Measurements from ENCODE around the gene NKAP.

Gene NKAP

GRCh38 chrX:119989905-119990555 lies 46.5 kb upstream of the NKAP start:
- Histone ChIP-seq H3K4me2 (ENCODE audit: low read length) (no peak overlapping the region), H2AFZ (ENCODE audit: low read depth, low read length) (no peak overlapping the region), H3K4me3 (ENCODE audit: low read length) (no peak overlapping the region)

GRCh38 chrX:119986203-119986602 lies 42.7 kb upstream of the NKAP start:
- no peak overlapping the region for H3K9ac ChIP-seq (ENCODE audit: low read length)
- no peak overlapping the region for H3K4me3 ChIP-seq (ENCODE audit: low read length)
- no peaks in the 10 kb centered on the region for H4K20me1 ChIP-seq (ENCODE audit: insufficient read depth, low read length)

More at GRCh38 chrX:119989905-119990555, 46.5 kb upstream of the NKAP start:
- Histone ChIP-seq H4K20me1 (ENCODE audit: insufficient read depth, low read length) (no peaks in the 10 kb centered on the region), H3K36me3 (replicated peaks; ENCODE audit: low read depth, low read length) (no peaks in the 10 kb centered on the region), H3K79me2 (ENCODE audit: low read length) (no peaks in the 10 kb centered on the region), H3K27ac (ENCODE audit: low read length) (no peak overlapping the region), H3K9me3 (ENCODE audit: insufficient read depth, low read length) (no peaks in the 10 kb centered on the region), H3K4me1 (ENCODE audit: low read length) (no peaks in the 10 kb centered on the region), H3K9ac (ENCODE audit: low read length) (no peak overlapping the region), H3K27me3 (ENCODE audit: low read depth, low read length) (peaks cover 6% of the 10 kb centered on the region; the same call in 1 of the 2 replicates)
- TF ChIP-seq EZH2phosphoT487 (IDR thresholded peaks at IDR 0.05; ENCODE audit: low read depth): no peak
- no peak for TF ChIP-seq CTCF (IDR thresholded peaks at IDR 0.05; ENCODE audit: low read depth, low read length)

GRCh38 chrX:119984652-119985051 lies 41.1 kb upstream of the NKAP start:
- no peak for TF ChIP-seq EZH2phosphoT487 (IDR thresholded peaks at IDR 0.05; ENCODE audit: low read depth)
- TF ChIP-seq CTCF (IDR thresholded peaks at IDR 0.05; ENCODE audit: low read depth, low read length): no peak
- Histone ChIP-seq H3K27ac (ENCODE audit: low read length) (no peak overlapping the region), H3K4me2 (ENCODE audit: low read length) (no peak overlapping the region), H4K20me1 (ENCODE audit: insufficient read depth, low read length) (no peaks in the 10 kb centered on the region), H3K4me1 (ENCODE audit: low read length) (peaks cover 5% of the 10 kb centered on the region; the same call in 1 of the 2 replicates), H3K9me3 (ENCODE audit: insufficient read depth, low read length) (no peaks in the 10 kb centered on the region), H3K27me3 (ENCODE audit: low read depth, low read length) (no peaks in the 10 kb centered on the region), H3K79me2 (ENCODE audit: low read length) (no peaks in the 10 kb centered on the region), H3K9ac (ENCODE audit: low read length) (no peak overlapping the region), H3K36me3 (replicated peaks; ENCODE audit: low read depth, low read length) (no peaks in the 10 kb centered on the region), H2AFZ (ENCODE audit: low read depth, low read length) (no peak overlapping the region), H3K4me3 (ENCODE audit: low read length) (no peak overlapping the region)

More at GRCh38 chrX:119986203-119986602, 42.7 kb upstream of the NKAP start:
- H2AFZ ChIP-seq (ENCODE audit: low read depth, low read length): no peak overlapping the region
- TF ChIP-seq CTCF (IDR thresholded peaks at IDR 0.05; ENCODE audit: low read depth, low read length): no peak
- H3K79me2 ChIP-seq (ENCODE audit: low read length): no peaks in the 10 kb centered on the region
- H3K36me3 ChIP-seq (replicated peaks; ENCODE audit: low read depth, low read length): no peaks in the 10 kb centered on the region
- H3K27me3 ChIP-seq (ENCODE audit: low read depth, low read length): no peaks in the 10 kb centered on the region
- peaks cover 2% of the 10 kb centered on the region; the same call in 1 of the 2 replicates for H3K4me1 ChIP-seq (ENCODE audit: low read length)
- no peaks in the 10 kb centered on the region for H3K9me3 ChIP-seq (ENCODE audit: insufficient read depth, low read length)
- H3K4me2 ChIP-seq (ENCODE audit: low read length): no peak overlapping the region
- no peak overlapping the region for H3K27ac ChIP-seq (ENCODE audit: low read length)

GRCh38 chrX:119983494-119983893 lies 39.9 kb upstream of the NKAP start:
- Histone ChIP-seq H4K20me1 (ENCODE audit: insufficient read depth, low read length) (no peaks in the 10 kb centered on the region), H3K9me3 (ENCODE audit: insufficient read depth, low read length) (no peaks in the 10 kb centered on the region), H3K4me1 (ENCODE audit: low read length) (peaks cover 5% of the 10 kb centered on the region; the same call in 1 of the 2 replicates), H3K27me3 (ENCODE audit: low read depth, low read length) (no peaks in the 10 kb centered on the region), H3K9ac (ENCODE audit: low read length) (no peak overlapping the region), H2AFZ (ENCODE audit: low read depth, low read length) (no peak overlapping the region), H3K4me3 (ENCODE audit: low read length) (no peak overlapping the region), H3K36me3 (replicated peaks; ENCODE audit: low read depth, low read length) (no peaks in the 10 kb centered on the region), H3K27ac (ENCODE audit: low read length) (no peak overlapping the region), H3K4me2 (ENCODE audit: low read length) (no peak overlapping the region), H3K79me2 (ENCODE audit: low read length) (no peaks in the 10 kb centered on the region)
- TF ChIP-seq EZH2phosphoT487 (IDR thresholded peaks at IDR 0.05; ENCODE audit: low read depth) (no peak), CTCF (IDR thresholded peaks at IDR 0.05; ENCODE audit: low read depth, low read length) (no peak)
